HG03378 (cell line): ENCODE data around the gene PXDC1.
"Not testable (repeated sequence)": the region's sequence is repeated elsewhere in the genome, so short reads cannot be mapped to it uniquely, and the experiment has no call there.

Experiments
- ATAC-seq: cut with Tn5 transposase; IDR thresholded peaks from one replicate; pipeline ENCODE4 v1.9.1; 2021; ENCODE audit warnings: mild to moderate bottlenecking, moderate library complexity; ENCODE audit not compliant: unreplicated experiment

PXDC1 gene

GRCh38 chr6:3784423-3784822, 32.9 kb upstream of the PXDC1 start:
- no peak for ATAC-seq

GRCh38 chr6:3782876-3783832, 31.6 kb upstream of the PXDC1 start:
- no peak for ATAC-seq

GRCh38 chr6:3781504-3781903, 30.0 kb upstream of the PXDC1 start:
- ATAC-seq, result no peak

GRCh38 chr6:3779574-3779849, 28.0 kb upstream of the PXDC1 start:
- no peak for ATAC-seq

GRCh38 chr6:3778701-3779573, 27.4 kb upstream of the PXDC1 start:
- ATAC-seq, result no peak

- ATAC-seq, result no peak
Measured at GRCh38 chr6:3777730-3778461, 26.4 kb upstream of the PXDC1 start.

- ATAC-seq, result no peak
Measured at GRCh38 chr6:3776881-3777507, 25.5 kb upstream of the PXDC1 start.

- ATAC-seq, result no peak
Measured at GRCh38 chr6:3775847-3776246, 24.3 kb upstream of the PXDC1 start.

- ATAC-seq, result no peak
Measured at GRCh38 chr6:3775386-3775785, 23.9 kb upstream of the PXDC1 start.

- no peak for ATAC-seq
Measured at GRCh38 chr6:3773678-3774298, 22.3 kb upstream of the PXDC1 start.

- not testable (repeated sequence) for ATAC-seq
Measured at GRCh38 chr6:3772127-3772999, 20.9 kb upstream of the PXDC1 start.

- ATAC-seq, result no peak
Measured at GRCh38 chr6:3771407-3772011, 20.0 kb upstream of the PXDC1 start.

- no peak for ATAC-seq
Measured at GRCh38 chr6:3770023-3770720, 18.7 kb upstream of the PXDC1 start.

GRCh38 chr6:3769610-3770009, 18.1 kb upstream of the PXDC1 start:
- no peak for ATAC-seq

GRCh38 chr6:3768502-3768901, 17.0 kb upstream of the PXDC1 start:
- ATAC-seq, result no peak

- ATAC-seq, result not testable (repeated sequence)
Measured at GRCh38 chr6:3767483-3767882, 16.0 kb upstream of the PXDC1 start.

- ATAC-seq, result no peak
Measured at GRCh38 chr6:3766214-3766613, 14.7 kb upstream of the PXDC1 start.

- ATAC-seq, result no peak
Measured at GRCh38 chr6:3765415-3765814, 13.9 kb upstream of the PXDC1 start.
